Endothelial cell of umbilical vein (primary cell): ENCODE results near the gene MED12L. TPM values are rescaled to one million over a fixed set of nuclear protein-coding genes. Genes with fewer than 3 reads are reported as not detected.

Experiments
- BruUV-seq: library from RNA; stranded (reverse); fragments of 400-500 nt; replicated peaks from 2 replicates; lab custom pipeline; 2021; lab: Mats Ljungman, UMichigan
- CTCF ChIA-PET: fragments of 300-600, 350-600 bp; sonication (Branson Sonifier 250); formaldehyde crosslinking; loops from one replicate; lab custom pipeline; 2021; ENCODE audit warnings: antibody characterized with exemption, inconsistent platforms; lab: Charles Lee
- POLR2A ChIA-PET: fragments of 300-600, 350-600 bp; sonication (Branson Sonifier 250); formaldehyde crosslinking; loops from one replicate; lab custom pipeline; 2021; ENCODE audit warnings: antibody characterized with exemption, inconsistent platforms; lab: Charles Lee
- DNase-seq: peaks from one replicate; pipeline ENCODE4 v3.0.0-alpha.2; 2011; ENCODE audit warnings: low read depth, low spot score
- FAIRE-seq: peaks from 2 replicates; lab custom pipeline; 2011; peaks lifted over from hg19 to GRCh38; lab: Jason Lieb, UNC
- H2AFZ ChIP-seq: 2 replicates; pipeline ENCODE4 v1.6.0; 2012; ENCODE audit warnings: low read depth, low read length, control low read depth, inconsistent platforms
- H3K27ac ChIP-seq: 2 replicates; pipeline ENCODE4 v1.5.1; 2011; ENCODE audit warnings: low read depth, mild to moderate bottlenecking, control low read depth, low read length, moderate library complexity; ENCODE audit not compliant: insufficient read depth
- H3K27me3 ChIP-seq, 2 experiments: 2 replicates each; pipeline versions ENCODE4 v1.6.0 to v1.6.1; 2011; ENCODE audit warnings: low read length in 2 of 2, mixed read lengths in 1 of 2; ENCODE audit not compliant: control insufficient read depth in 2 of 2, insufficient read depth in 2 of 2
- H3K36me3 ChIP-seq, 2 experiments: 2 replicates in 1 of 2; 3 replicates in 1 of 2; pipeline ENCODE4 v1.5.1; 2011; ENCODE audit warnings: low read length in 2 of 2, mild to moderate bottlenecking in 1 of 2, moderate library complexity in 1 of 2; ENCODE audit not compliant: control insufficient read depth in 2 of 2, insufficient read depth in 2 of 2; ENCODE audit errors: extremely low read depth in 1 of 2
- H3K4me1 ChIP-seq: 3 replicates; pipeline ENCODE4 v1.5.1; 2011; ENCODE audit warnings: mild to moderate bottlenecking, low read length; ENCODE audit not compliant: control insufficient read depth, insufficient read depth; ENCODE audit errors: extremely low read depth
- H3K4me2 ChIP-seq: 2 replicates; pipeline ENCODE4 v1.6.1; 2011; ENCODE audit warnings: low read length, control low read depth, mixed read lengths; ENCODE audit not compliant: insufficient read depth
- H3K4me3 ChIP-seq, 3 experiments: fragments of 200-600 bp in 1 of 3; sonication (generic), shearing (Covaris generic) in 1 of 3; replicated peaks in 1 of 3; 2 replicates each; pipeline ENCODE4 v1.5.1; 2011 to 2016; ENCODE audit warnings: control low read depth in 3 of 3, low read length in 3 of 3, mild to moderate bottlenecking in 2 of 3, inconsistent platforms in 1 of 3, low read depth in 1 of 3, moderate library complexity in 1 of 3; ENCODE audit not compliant: insufficient read depth in 1 of 3
- H3K79me2 ChIP-seq: 2 replicates; pipeline ENCODE4 v1.6.0; 2012; ENCODE audit warnings: low read length, inconsistent platforms; ENCODE audit not compliant: control insufficient read depth, insufficient read depth
- H3K9ac ChIP-seq: replicated peaks from 2 replicates; pipeline ENCODE3; 2011; ENCODE audit warnings: low read length, control low read depth; ENCODE audit not compliant: insufficient read depth; ENCODE audit errors: extremely low read depth
- H3K9me1 ChIP-seq: replicated peaks from 3 replicates; pipeline ENCODE4 v1.6.0; 2011; ENCODE audit warnings: mild to moderate bottlenecking, low read length; ENCODE audit not compliant: control insufficient read depth, insufficient read depth; ENCODE audit errors: extremely low read depth
- H3K9me3 ChIP-seq: replicated peaks from 2 replicates; pipeline ENCODE4 v1.5.1; 2012; ENCODE audit warnings: low read length, inconsistent platforms; ENCODE audit not compliant: control insufficient read depth, insufficient read depth
- H4K20me1 ChIP-seq: replicated peaks from 2 replicates; pipeline ENCODE3; 2011; ENCODE audit warnings: mild to moderate bottlenecking, low read length; ENCODE audit not compliant: control insufficient read depth, insufficient read depth; ENCODE audit errors: extremely low read depth
- EZH2 ChIP-seq: IDR thresholded peaks from 2 replicates; pipeline ENCODE4 v1.6.1; 2012; ENCODE audit warnings: borderline replicate concordance, low read depth, mild to moderate bottlenecking, moderate library complexity, low read length, inconsistent platforms; ENCODE audit not compliant: severe bottlenecking
- FOS ChIP-seq: IDR thresholded peaks from 2 replicates; pipeline ENCODE4 v1.6.1; 2011; ENCODE audit warnings: mild to moderate bottlenecking, low read length, moderate library complexity, borderline replicate concordance; ENCODE audit not compliant: insufficient read depth
- JUN ChIP-seq: IDR thresholded peaks from 2 replicates; pipeline ENCODE4 v1.6.1; 2011; ENCODE audit warnings: borderline replicate concordance, low read depth; ENCODE audit not compliant: insufficient read length, insufficient read depth
- dilution Hi-C: fragments of 300-500 bp; cut with MboI; formaldehyde crosslinking; loops from one replicate; pipeline ENCODE4 v1.15.0; 2019; ENCODE audit warnings: low sequenced_read_pairs; ENCODE audit not compliant: extremely low pct_ligation_motif_present
- intact Hi-C: fragments of 100-400 bp; cut with micrococcal nuclease; formaldehyde crosslinking; loops from one replicate; pipeline ENCODE4 v1.10.0; 2022
- polyA plus RNA-seq, 4 experiments: library from polyadenylated mRNA; depleted of rRNA in 3 of 4; stranded (reverse) in 3 of 4; unstranded in 1 of 4; fragments of >200 nt; gene quantifications; 2 replicates each; pipeline versions ENCODE4 v1.2.1 to v1.2.3, GENCODE V29; 2011 to 2012; ENCODE audit warnings: missing spikeins in 1 of 4
- total RNA-seq: library from RNA; stranded (reverse); gene quantifications from 2 replicates; pipeline ENCODE4 v1.2.3, GENCODE V29; 2021
- TF ChIP-seq, protein P1 (sequence below), 2 donors: IDR thresholded peaks; 1 replicate in 1 of 2; 2 replicates in 1 of 2; pipeline ENCODE4 v1.5.1; 2011; ENCODE audit warnings: low read length in 2 of 2, mild to moderate bottlenecking in 2 of 2, moderate library complexity in 2 of 2, control low read depth in 1 of 2, inconsistent platforms in 1 of 2, low read depth in 1 of 2; ENCODE audit not compliant: insufficient read depth in 1 of 2; ENCODE audit errors: extremely low read depth in 1 of 2
- TF ChIP-seq, protein P2 (sequence below): IDR thresholded peaks from 2 replicates; pipeline ENCODE4 v1.6.1; 2011; ENCODE audit not compliant: insufficient read depth, insufficient read length

MED12L gene
- total and polyA plus RNA-seq, 2 donors (not counting 3 experiments of a cell fraction or from before 2014, with no cell fraction given) = 0.03 to 0.27 TPM

DNA sequence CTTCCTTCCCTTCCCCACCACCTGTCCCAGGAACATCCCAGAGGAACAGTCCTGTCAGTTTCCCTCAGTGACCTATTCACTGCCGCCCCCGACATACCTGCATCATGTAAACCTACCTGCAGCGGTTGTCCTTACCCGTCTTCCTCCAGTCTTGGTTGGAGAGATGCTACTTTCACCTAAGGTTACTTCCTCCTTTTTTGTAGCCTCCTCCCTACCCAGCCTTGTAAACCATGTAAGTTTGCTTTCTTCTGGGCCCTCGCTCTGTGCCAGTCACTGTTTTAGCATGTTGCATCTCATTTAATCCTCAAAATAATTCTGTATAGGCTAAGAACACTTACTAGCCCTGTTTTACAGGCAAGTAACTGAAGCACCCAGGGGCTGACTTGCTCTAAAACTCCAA, 59.3 kb downstream of the MED12L start:
- no peak overlapping the region for H3K4me3 ChIP-seq
- H3K9me1 ChIP-seq = no peaks in the 10 kb centered on the region
- peaks cover 8% of the 10 kb centered on the region for H3K4me1 ChIP-seq
- H4K20me1 ChIP-seq = no peaks in the 10 kb centered on the region
- POLR2A ChIA-PET = no interaction called here
- H3K9ac ChIP-seq = no peak overlapping the region
- CTCF ChIA-PET = interaction anchor here (1.3 to 4.7 kb wide), 5 partner anchors 23 to 423 kb away, joined by 5 to 37 read pairs (median 19); no protein-coding TSS in a partner anchor
- DNase-seq (no peak), FAIRE-seq (no peak)
- TF ChIP-seq FOS (no peak), JUN (no peak), EZH2 (no peak)
- TF ChIP-seq, protein P1, sequence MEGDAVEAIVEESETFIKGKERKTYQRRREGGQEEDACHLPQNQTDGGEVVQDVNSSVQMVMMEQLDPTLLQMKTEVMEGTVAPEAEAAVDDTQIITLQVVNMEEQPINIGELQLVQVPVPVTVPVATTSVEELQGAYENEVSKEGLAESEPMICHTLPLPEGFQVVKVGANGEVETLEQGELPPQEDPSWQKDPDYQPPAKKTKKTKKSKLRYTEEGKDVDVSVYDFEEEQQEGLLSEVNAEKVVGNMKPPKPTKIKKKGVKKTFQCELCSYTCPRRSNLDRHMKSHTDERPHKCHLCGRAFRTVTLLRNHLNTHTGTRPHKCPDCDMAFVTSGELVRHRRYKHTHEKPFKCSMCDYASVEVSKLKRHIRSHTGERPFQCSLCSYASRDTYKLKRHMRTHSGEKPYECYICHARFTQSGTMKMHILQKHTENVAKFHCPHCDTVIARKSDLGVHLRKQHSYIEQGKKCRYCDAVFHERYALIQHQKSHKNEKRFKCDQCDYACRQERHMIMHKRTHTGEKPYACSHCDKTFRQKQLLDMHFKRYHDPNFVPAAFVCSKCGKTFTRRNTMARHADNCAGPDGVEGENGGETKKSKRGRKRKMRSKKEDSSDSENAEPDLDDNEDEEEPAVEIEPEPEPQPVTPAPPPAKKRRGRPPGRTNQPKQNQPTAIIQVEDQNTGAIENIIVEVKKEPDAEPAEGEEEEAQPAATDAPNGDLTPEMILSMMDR (IDR thresholded peaks at IDR 0.05; ENCODE audit: extremely low read depth in 1 of 2, insufficient read depth in 1 of 2, low read depth in 1 of 2, low read length in 2 of 2) = no peak
- intact Hi-C loops (loop anchor here (5.0 kb wide), 1 partner anchor 277 kb away; no protein-coding TSS in a partner anchor), dilution Hi-C loops (no loop called here)
- no peaks in the 10 kb centered on the region for H3K79me2 ChIP-seq
- BruUV-seq = no TSS peak
- no peaks in the 10 kb centered on the region for H3K36me3 ChIP-seq
- no peak overlapping the region for H2AFZ ChIP-seq
- no peak overlapping the region for H3K27ac ChIP-seq
- H3K4me2 ChIP-seq = no peak overlapping the region
- peaks cover 11 to 15% of the 10 kb centered on the region in 2 experiments for H3K27me3 ChIP-seq
- no peaks in the 10 kb centered on the region for H3K9me3 ChIP-seq

DNA sequence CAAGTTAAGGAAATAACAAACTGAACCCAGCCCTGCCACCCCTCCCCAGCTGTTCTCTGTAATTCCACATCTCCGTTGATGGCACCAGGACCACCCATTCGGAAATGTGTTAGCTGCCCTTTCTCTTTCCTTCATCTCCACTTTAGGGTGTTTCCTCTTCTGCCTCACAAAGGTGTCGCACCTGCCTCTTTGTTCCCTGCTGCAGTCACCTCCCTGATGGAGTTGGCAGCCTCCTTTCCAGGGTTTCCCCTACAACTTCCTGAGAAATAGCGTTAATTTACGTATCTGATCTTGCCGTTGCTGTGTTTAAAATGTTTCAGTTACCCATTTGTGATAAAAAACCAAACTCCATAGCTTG, 60.2 kb downstream of the MED12L start:
- H3K27me3 ChIP-seq = peaks cover 11 to 15% of the 10 kb centered on the region in 2 experiments
- no peak overlapping the region for H3K27ac ChIP-seq
- no peak overlapping the region for H3K4me3 ChIP-seq
- H3K36me3 ChIP-seq = no peaks in the 10 kb centered on the region
- no peak overlapping the region for H3K9ac ChIP-seq
- no peaks in the 10 kb centered on the region for H3K79me2 ChIP-seq
- peak overlapping the region; percentile 21 for H3K4me2 ChIP-seq
- H4K20me1 ChIP-seq = no peaks in the 10 kb centered on the region
- H3K9me3 ChIP-seq = no peaks in the 10 kb centered on the region
- no TSS peak for BruUV-seq
- dilution Hi-C loops = no loop called here
- peak; percentile 44 for TF ChIP-seq EZH2
- TF ChIP-seq, protein P2, sequence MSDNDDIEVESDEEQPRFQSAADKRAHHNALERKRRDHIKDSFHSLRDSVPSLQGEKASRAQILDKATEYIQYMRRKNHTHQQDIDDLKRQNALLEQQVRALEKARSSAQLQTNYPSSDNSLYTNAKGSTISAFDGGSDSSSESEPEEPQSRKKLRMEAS = no peak
- H3K9me1 ChIP-seq = no peaks in the 10 kb centered on the region
- peaks cover 8% of the 10 kb centered on the region for H3K4me1 ChIP-seq
- DNase-seq (no peak), FAIRE-seq (no peak)
- H2AFZ ChIP-seq = peak overlapping the region; percentile 70
- ChIA-PET POLR2A (no interaction called here), CTCF (interaction anchor here (1.1 to 4.7 kb wide), 6 partner anchors 22 to 424 kb away, joined by 3 to 37 read pairs (median 14); no protein-coding TSS in a partner anchor)
- intact Hi-C loops = loop anchor here (1.0 to 5.0 kb wide), 8 partner anchors 59 to 617 kb away; no protein-coding TSS in a partner anchor
